ENCODE results near the gene SGCD.
A peak's percentile ranks its signal among the peaks of the same experiment; 100 is the strongest.

The SGCD gene

GRCh38 chr5:156482818-156483217, 155.9 kb downstream of the SGCD start:
- TF ChIP-seq CTCF (conservative IDR thresholded peaks at IDR 0.05; ENCODE audit: control insufficient read depth, insufficient read depth, low read depth, low read length) = no peak
- H3K4me3 ChIP-seq (ENCODE audit: control insufficient read depth, low read depth, low read length) = no peak overlapping the region
- DNase-seq (ENCODE audit: low read depth) = no peak

- no peak overlapping the region for H3K4me3 ChIP-seq (ENCODE audit: control insufficient read depth, low read depth, low read length)
- no peak for DNase-seq (ENCODE audit: low read depth)
- TF ChIP-seq CTCF (conservative IDR thresholded peaks at IDR 0.05; ENCODE audit: control insufficient read depth, insufficient read depth, low read depth, low read length) = no peak
These were observed 159.7 kb downstream of the SGCD start for GRCh38 chr5:156486394-156487238.

- no peak overlapping the region for H3K4me3 ChIP-seq (ENCODE audit: control insufficient read depth, low read depth, low read length)
- no peak for TF ChIP-seq CTCF (conservative IDR thresholded peaks at IDR 0.05; ENCODE audit: control insufficient read depth, insufficient read depth, low read depth, low read length)
These were observed 164.8 kb downstream of the SGCD start for GRCh38 chr5:156491766-156492165.

GRCh38 chr5:156496291-156496690, 169.3 kb downstream of the SGCD start:
- H3K4me3 ChIP-seq (ENCODE audit: control insufficient read depth, low read depth, low read length) = no peak overlapping the region
- DNase-seq (ENCODE audit: low read depth) = no peak
- no peak for TF ChIP-seq CTCF (conservative IDR thresholded peaks at IDR 0.05; ENCODE audit: control insufficient read depth, insufficient read depth, low read depth, low read length)

More at GRCh38 chr5:156491766-156492165, 164.8 kb downstream of the SGCD start:
- DNase-seq (ENCODE audit: low read depth) = no peak

- no peak overlapping the region for H3K4me3 ChIP-seq (ENCODE audit: control insufficient read depth, low read depth, low read length)
- peak; percentile 33 for DNase-seq (ENCODE audit: low read depth)
- TF ChIP-seq CTCF (conservative IDR thresholded peaks at IDR 0.05; ENCODE audit: control insufficient read depth, insufficient read depth, low read depth, low read length) = no peak
These were observed 170.8 kb downstream of the SGCD start for GRCh38 chr5:156497804-156498208.

GRCh38 chr5:156498226-156498980, 171.4 kb downstream of the SGCD start:
- no peak for DNase-seq (ENCODE audit: low read depth)
- H3K4me3 ChIP-seq (ENCODE audit: control insufficient read depth, low read depth, low read length) = no peak overlapping the region
- TF ChIP-seq CTCF (conservative IDR thresholded peaks at IDR 0.05; ENCODE audit: control insufficient read depth, insufficient read depth, low read depth, low read length) = no peak

All from fibroblast of mammary gland (primary cell).